Adrenal gland (tissue), 12 donors: Measurements from ENCODE around the gene PCSK6. TPM values are rescaled to one million over a fixed set of nuclear protein-coding genes. Genes with fewer than 3 reads are reported as not detected.

Experiments used
- DNase-seq, 7 donors: peaks; one replicate each; pipeline ENCODE4 v3.0.0-alpha.2; 2019 to 2020
- H3K27ac ChIP-seq, 5 donors: fragments of 200-600 bp; sonication (generic) in 4 of 5; 1 replicate in 3 of 5; 2 replicates in 2 of 5; pipeline versions ENCODE4 v1.5.1 to v1.8.0; 2016 to 2020; ENCODE audit warnings: mild to moderate bottlenecking in 1 of 5
- H3K27me3 ChIP-seq: fragments of 200-600 bp; 2 replicates; pipeline ENCODE4 v1.8.0; 2021
- H3K36me3 ChIP-seq, 2 donors: fragments of 200-600 bp; replicated peaks in 1 of 2; 1 replicate in 1 of 2; 2 replicates in 1 of 2; pipeline versions ENCODE4 v1.5.1 to v1.8.0; 2018 to 2022
- H3K4me1 ChIP-seq, 2 donors: fragments of 200-600 bp; replicated peaks in 1 of 2; 1 replicate in 1 of 2; 2 replicates in 1 of 2; pipeline versions ENCODE4 v1.5.1 to v1.8.0; 2018 to 2021
- H3K4me3 ChIP-seq, 4 donors: fragments of 200-600 bp; sonication (generic) in 3 of 4; one replicate each; pipeline ENCODE4 v1.5.1; 2016 to 2018
- H3K9me3 ChIP-seq, 3 donors: fragments of 200-600 bp; sonication (generic) in 1 of 3; replicated peaks in 1 of 3; 1 replicate in 2 of 3; 2 replicates in 1 of 3; pipeline versions ENCODE4 v1.5.1 to v1.8.0; 2016 to 2021
- CTCF ChIP-seq, 6 experiments: fragments of 450-650 bp in 4 of 6; fragments of 200-600 bp in 2 of 6; sonication (generic) in 1 of 6; IDR thresholded peaks; 1 replicate in 5 of 6; 2 replicates in 1 of 6; pipeline versions ENCODE4 v1.5.1 to v1.8.0; 2016 to 2021; ENCODE audit warnings: antibody characterized with exemption in 6 of 6, mild to moderate bottlenecking in 2 of 6, moderate library complexity in 1 of 6
- POLR2A ChIP-seq, 2 donors: fragments of 450-650 bp; IDR thresholded peaks; one replicate each; pipeline ENCODE4 v1.6.1; 2017; ENCODE audit warnings: antibody characterized with exemption in 2 of 2, mild to moderate bottlenecking in 2 of 2, moderate library complexity in 1 of 2
- WGBS, 4 donors: extraction: QIAGEN DNeasy Blood & Tissue Kit in 2 of 4; methylation state at CpG; one replicate each; pipeline versions ENCODE4 v1.1.5 to v1.1.7; 2013 to 2017; 5-methylcytosine and 5-hydroxymethylcytosine counted together
- intact Hi-C, 2 donors: fragments of 100-400 bp; cut with DNase I; formaldehyde crosslinking; loops; one replicate each; pipeline versions ENCODE4 v1.14.1 to v1.15.0; 2022 to 2023
- polyA plus RNA-seq, 3 donors: library from polyadenylated mRNA; stranded (reverse); fragments of 200-250 nt in 2 of 3; fragments of 350-450 nt in 1 of 3; fragmentation: Illumina TruSeq in 1 of 3; extraction: RNeasy Lipid Tissue Mini Kit (QIAGEN cat#74804) in 1 of 3; gene quantifications; one replicate each; pipeline ENCODE4 v1.2.3, GENCODE V29; 2013 to 2014
- total RNA-seq, 9 donors: library from RNA; depleted of rRNA in 4 of 9; stranded (reverse); fragments of >200 nt in 4 of 9; fragments of 120-200 nt in 1 of 9; fragmentation: NEBNext Ultra II Directional in 1 of 9; extraction: Animal tissue kit (Norgen Biotek cat#: 25700) in 1 of 9; gene quantifications; one replicate each; pipeline versions ENCODE4 v1.1.0 to v1.2.4, GENCODE V29; 2013 to 2023
- donor health status: healthy with polysubstance abuse.
- donor health status: Bipolar disorder and iron deficiency.
- donor health status: DM: yes; HTN: yes; CAD: no.
- donor health status: DM: no; HTN: no; CAD: no.
- donor health status: DM: no; HTN: no; CAD: no.
- donor health status: DM: yes; HTN: yes; CAD: no.

The PCSK6 gene
- total and polyA plus RNA-seq, 12 donors = 0.88 to 53.0 (median 5.6) TPM

DNA sequence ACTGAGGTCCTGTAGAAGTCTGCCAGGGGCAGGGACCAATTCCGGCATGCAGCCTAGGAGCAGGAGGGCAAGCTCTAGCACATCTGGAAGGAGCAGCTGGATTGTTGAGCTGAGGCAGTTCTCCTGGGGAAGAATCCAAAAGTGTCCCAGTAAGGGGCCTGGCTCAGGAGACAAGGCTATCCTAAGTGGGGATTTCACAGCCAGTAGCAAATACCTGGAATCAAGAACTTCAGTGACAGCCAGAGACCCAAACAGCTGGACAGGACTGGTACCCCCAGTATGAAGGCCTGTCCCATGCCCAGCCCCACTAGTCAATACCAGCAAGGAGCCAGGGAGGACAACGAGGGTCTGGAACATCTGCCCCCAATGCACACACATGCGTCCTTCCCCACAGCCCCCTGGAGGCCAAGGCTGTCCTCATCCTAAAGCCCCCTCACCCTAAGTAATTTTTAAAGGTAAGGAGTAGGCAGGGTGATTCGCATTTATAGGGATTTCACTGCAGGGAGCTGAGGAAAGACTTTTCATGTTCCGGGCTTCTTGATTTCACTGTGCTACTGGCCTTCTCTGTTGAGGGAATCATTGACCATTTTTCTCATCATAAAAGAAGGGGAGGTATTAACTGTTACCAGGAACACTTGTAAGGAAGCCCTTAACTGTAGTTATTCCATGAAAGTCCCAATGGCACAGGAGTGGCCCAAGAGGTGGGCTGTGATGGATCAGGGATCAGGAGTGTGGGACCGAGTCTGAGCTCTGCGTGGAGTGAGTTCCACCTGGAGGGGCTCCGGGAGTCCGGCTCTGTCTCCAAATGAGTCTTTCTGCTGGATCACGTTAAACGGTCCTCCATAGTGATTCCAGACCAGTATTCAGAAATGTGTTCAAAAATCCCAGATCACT lies 235.1 kb downstream of the PCSK6 start:
- WGBS, 4 donors = 92 to 98% (median 94%) methylated on average over 10 to 11 of the region's 11 CpGs
- peak in 1 of 7 donors; percentile 17 for DNase-seq
- H3K27me3 ChIP-seq = no peaks in the 10 kb centered on the region
- TF ChIP-seq CTCF (IDR thresholded peaks at IDR 0.05) (no peak), POLR2A (IDR thresholded peaks at IDR 0.05) (no peak)
- no peaks in the 10 kb centered on the region for H3K9me3 ChIP-seq
- H3K4me3 ChIP-seq = no peak overlapping the region
- intact Hi-C loops = loop anchor here (5.0 to 10.0 kb wide), 3 partner anchors 70 to 167 kb away; no protein-coding TSS in a partner anchor
- peaks cover 4 to 32% of the 10 kb centered on the region in 2 donors for H3K4me1 ChIP-seq
- H3K27ac ChIP-seq = no peak overlapping the region
- no peaks in the 10 kb centered on the region for H3K36me3 ChIP-seq

Other genes starting within 250 kb of the PCSK6 start
- 10 to 100 TPM; 28.8 to 82.5 (median 38.7) TPM for gene CHSY1, start 237.7 kb downstream of the PCSK6 start, total RNA-seq
- 10 to 100 TPM; 14.8 to 29.2 (median 18.5) TPM for gene CHSY1, start 237.7 kb downstream of the PCSK6 start, polyA plus RNA-seq
- 100 to 1,000 TPM in 2 of 9 donors, 10 to 100 TPM in 7; 47.7 to 165 (median 87.1) TPM for gene SELENOS, start 212.2 kb downstream of the PCSK6 start, total RNA-seq
- 100 to 1,000 TPM in 1 of 3 donors, 10 to 100 TPM in 2; 47.9 to 205 (median 68.8) TPM for gene SELENOS, start 212.2 kb downstream of the PCSK6 start, polyA plus RNA-seq
- 10 to 100 TPM; 16.0 to 58.6 (median 27.6) TPM for gene SNRPA1, start 194.5 kb downstream of the PCSK6 start, total RNA-seq
- 10 to 100 TPM; 29.3 to 65.0 (median 44.4) TPM for gene SNRPA1, start 194.5 kb downstream of the PCSK6 start, polyA plus RNA-seq
- gene TM2D3, start 162.7 kb upstream of the PCSK6 start, total RNA-seq = 10 to 100 TPM; 18.4 to 75.4 (median 49.4) TPM
- 10 to 100 TPM; 34.3 to 42.7 (median 34.6) TPM for gene TM2D3, start 162.7 kb upstream of the PCSK6 start, polyA plus RNA-seq
- gene TARS3, start 234.8 kb upstream of the PCSK6 start, total RNA-seq = 10 to 100 TPM; 10.4 to 28.5 (median 14.1) TPM
- gene TARS3, start 234.8 kb upstream of the PCSK6 start, polyA plus RNA-seq = 10 to 100 TPM in 1 of 3 donors, 1 to 10 TPM in 2; 4.8 to 14.6 (median 9.4) TPM